ENCODE results near the gene FSCN2.
A peak's percentile ranks its signal among the peaks of the same experiment; 100 is the strongest.

The FSCN2 gene

GRCh38 chr17:81538651-81539570, 10.7 kb downstream of the FSCN2 start:
- no peak for DNase-seq

- no peak for DNase-seq
Observed at GRCh38 chr17:81539571-81539900, 11.4 kb downstream of the FSCN2 start.

GRCh38 chr17:81539961-81540675, 11.9 kb downstream of the FSCN2 start:
- no peak for DNase-seq

GRCh38 chr17:81540676-81541027, 12.5 kb downstream of the FSCN2 start:
- no peak for DNase-seq

- DNase-seq = no peak
Observed at GRCh38 chr17:81541123-81541522, 12.9 kb downstream of the FSCN2 start.

GRCh38 chr17:81542431-81543338, 14.5 kb downstream of the FSCN2 start:
- no peak for DNase-seq

GRCh38 chr17:81543339-81543675, 15.1 kb downstream of the FSCN2 start:
- no peak for DNase-seq

- no peak for DNase-seq
Observed at GRCh38 chr17:81543756-81544155, 15.6 kb downstream of the FSCN2 start.

- no peak for DNase-seq
Observed at GRCh38 chr17:81544281-81544974, 16.3 kb downstream of the FSCN2 start.

- no peak for DNase-seq
Observed at GRCh38 chr17:81545160-81545949, 17.2 kb downstream of the FSCN2 start.

GRCh38 chr17:81546906-81547613, 18.9 kb downstream of the FSCN2 start:
- peak in 1 of 58 donors; percentile 14 for DNase-seq

- no peak for DNase-seq
Observed at GRCh38 chr17:81547614-81547982, 19.4 kb downstream of the FSCN2 start.

GRCh38 chr17:81549031-81549557, 20.9 kb downstream of the FSCN2 start:
- peak in 1 of 58 donors; percentile 30 for DNase-seq

- DNase-seq = no peak
Observed at GRCh38 chr17:81549826-81550225, 21.6 kb downstream of the FSCN2 start.

GRCh38 chr17:81550285-81550684, 22.1 kb downstream of the FSCN2 start:
- no peak for DNase-seq

- no peak for DNase-seq
Observed at GRCh38 chr17:81550830-81551457, 22.8 kb downstream of the FSCN2 start.

GRCh38 chr17:81551458-81552243, 23.5 kb downstream of the FSCN2 start:
- DNase-seq = peak in 1 of 58 donors; percentile 55

Data from anterior cingulate cortex (tissue), 58 donors.